Effector memory CD4-positive, alpha-beta T cell (primary cell): Measurements from ENCODE around the gene GJD3.

Experiments used
- DNase-seq, 3 donors: peaks; one replicate each; pipeline ENCODE4 v3.0.0-alpha.2; 2020
- H3K27ac ChIP-seq: 2 replicates; pipeline ENCODE4 v1.7.0; 2013; ENCODE audit warnings: mild to moderate bottlenecking, low read length, moderate library complexity; ENCODE audit not compliant: insufficient read depth, poor library complexity, severe bottlenecking
- H3K27me3 ChIP-seq: replicated peaks from 2 replicates; pipeline ENCODE4 v1.7.0; 2013; ENCODE audit warnings: mild to moderate bottlenecking, low read length; ENCODE audit not compliant: insufficient read depth, control insufficient read depth, poor library complexity, severe bottlenecking
- H3K36me3 ChIP-seq: 2 replicates; pipeline ENCODE4 v1.7.0; 2013; ENCODE audit warnings: mild to moderate bottlenecking, low read length, moderate library complexity; ENCODE audit not compliant: control insufficient read depth, insufficient read depth
- H3K4me1 ChIP-seq: 2 replicates; pipeline ENCODE4 v1.7.0; 2013; ENCODE audit warnings: low read length, mild to moderate bottlenecking; ENCODE audit not compliant: control insufficient read depth, insufficient read depth, poor library complexity, severe bottlenecking
- H3K4me3 ChIP-seq: 2 replicates; pipeline ENCODE4 v1.7.0; 2013; ENCODE audit warnings: low read length, low read depth, mild to moderate bottlenecking; ENCODE audit not compliant: insufficient read depth, poor library complexity, severe bottlenecking
- H3K9me3 ChIP-seq: 2 replicates; pipeline ENCODE4 v1.7.0; 2013; ENCODE audit warnings: mild to moderate bottlenecking, low read length, moderate library complexity; ENCODE audit not compliant: control insufficient read depth

GJD3 gene

GRCh38 chr17:40329839-40330794 is 34.4 kb downstream of the GJD3 start:
- H3K27ac ChIP-seq = peak overlapping the region; percentile 63
- H3K4me3 ChIP-seq = peak overlapping the region; percentile 32
- peaks cover 85% of the 10 kb centered on the region for H3K4me1 ChIP-seq

GRCh38 chr17:40328386-40328766 is 36.2 kb downstream of the GJD3 start:
- DNase-seq = no peak
- peaks cover 16% of the 10 kb centered on the region for H3K36me3 ChIP-seq
- H3K4me3 ChIP-seq = peak overlapping the region; percentile 14
- peaks cover 85% of the 10 kb centered on the region for H3K4me1 ChIP-seq
- no peaks in the 10 kb centered on the region for H3K27me3 ChIP-seq
- no peaks in the 10 kb centered on the region for H3K9me3 ChIP-seq
- peak overlapping the region; percentile 98 for H3K27ac ChIP-seq

More at GRCh38 chr17:40329839-40330794, 34.4 kb downstream of the GJD3 start:
- H3K36me3 ChIP-seq = peaks cover 16% of the 10 kb centered on the region
- H3K9me3 ChIP-seq = no peaks in the 10 kb centered on the region
- no peak for DNase-seq
- H3K27me3 ChIP-seq = no peaks in the 10 kb centered on the region

- DNase-seq = no peak
- Histone ChIP-seq H3K27ac (peak overlapping the region; percentile 98), H3K9me3 (no peaks in the 10 kb centered on the region), H3K4me3 (peak overlapping the region; percentile 14), H3K27me3 (no peaks in the 10 kb centered on the region), H3K4me1 (peaks cover 89% of the 10 kb centered on the region), H3K36me3 (peaks cover 16% of the 10 kb centered on the region)
Observed at GRCh38 chr17:40327735-40328385, 36.7 kb downstream of the GJD3 start.

DNA sequence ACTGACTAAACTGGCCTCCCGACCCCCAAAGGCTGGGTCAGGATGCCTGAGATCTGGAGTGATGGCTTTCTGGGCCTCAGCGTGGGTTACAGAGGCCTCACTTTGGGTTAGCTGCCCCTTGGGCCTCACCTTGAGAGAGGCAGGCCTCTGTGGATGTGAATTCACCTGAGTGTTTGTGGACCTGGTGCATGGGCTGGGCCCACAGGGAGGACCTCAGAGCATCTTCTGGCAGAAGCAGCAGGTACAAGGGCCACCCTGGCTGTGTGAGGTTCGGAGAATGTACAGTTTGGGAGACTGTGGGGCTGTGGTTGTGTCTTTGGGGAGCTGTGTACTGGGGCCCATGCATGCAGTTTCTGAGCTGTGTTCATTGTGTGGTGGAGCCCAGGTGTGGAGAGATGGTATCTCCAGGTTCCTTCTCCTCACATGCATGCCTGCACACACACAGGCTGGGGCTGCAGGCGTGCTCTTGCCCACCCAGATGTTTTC is 37.2 kb downstream of the GJD3 start:
- H3K36me3 ChIP-seq = peaks cover 14% of the 10 kb centered on the region
- H3K4me3 ChIP-seq = peak overlapping the region; percentile 52
- H3K4me1 ChIP-seq = peaks cover 89% of the 10 kb centered on the region
- no peaks in the 10 kb centered on the region for H3K27me3 ChIP-seq
- no peak for DNase-seq
- no peaks in the 10 kb centered on the region for H3K9me3 ChIP-seq
- H3K27ac ChIP-seq = peak overlapping the region; percentile 98

DNA sequence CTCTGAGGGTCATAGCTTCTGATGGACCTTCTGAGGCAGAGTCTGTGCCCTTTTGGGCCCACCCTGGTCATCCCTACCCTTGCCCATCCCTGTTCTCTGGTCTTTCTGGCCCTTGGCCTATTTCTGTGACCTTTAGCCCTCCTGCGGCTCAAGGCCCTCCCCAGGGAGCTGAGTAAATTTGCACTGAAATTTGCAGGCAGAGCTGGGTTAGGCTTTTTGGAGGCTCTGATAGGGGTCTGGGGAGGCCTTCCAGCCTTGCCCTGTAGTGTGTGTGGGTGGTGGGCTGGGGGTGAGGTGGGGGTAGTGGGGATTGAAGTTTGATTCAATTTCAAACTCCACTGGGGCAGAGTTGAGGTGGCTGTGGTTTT is 37.7 kb downstream of the GJD3 start:
- Histone ChIP-seq H3K4me1 (peaks cover 89% of the 10 kb centered on the region), H3K36me3 (peaks cover 9% of the 10 kb centered on the region), H3K9me3 (no peaks in the 10 kb centered on the region), H3K4me3 (peak overlapping the region; percentile 52), H3K27me3 (no peaks in the 10 kb centered on the region), H3K27ac (peak overlapping the region; percentile 98)
- DNase-seq = no peak

GRCh38 chr17:40326014-40326831 is 38.3 kb downstream of the GJD3 start:
- Histone ChIP-seq H3K36me3 (peaks cover 4% of the 10 kb centered on the region), H3K4me1 (peaks cover 89% of the 10 kb centered on the region), H3K27ac (peak overlapping the region; percentile 98), H3K4me3 (peak overlapping the region; percentile 52), H3K9me3 (no peaks in the 10 kb centered on the region), H3K27me3 (no peaks in the 10 kb centered on the region)
- DNase-seq = peak; percentile 62 to 67 (median 66)

GRCh38 chr17:40325156-40326013 is 39.2 kb downstream of the GJD3 start:
- H3K27me3 ChIP-seq = no peaks in the 10 kb centered on the region
- peak overlapping the region; percentile 98 for H3K27ac ChIP-seq
- H3K4me3 ChIP-seq = peak overlapping the region; percentile 52
- no peaks in the 10 kb centered on the region for H3K9me3 ChIP-seq
- peak in 1 of 3 donors; percentile 51 for DNase-seq
- H3K36me3 ChIP-seq = no peaks in the 10 kb centered on the region
- peaks cover 87% of the 10 kb centered on the region for H3K4me1 ChIP-seq

DNA sequence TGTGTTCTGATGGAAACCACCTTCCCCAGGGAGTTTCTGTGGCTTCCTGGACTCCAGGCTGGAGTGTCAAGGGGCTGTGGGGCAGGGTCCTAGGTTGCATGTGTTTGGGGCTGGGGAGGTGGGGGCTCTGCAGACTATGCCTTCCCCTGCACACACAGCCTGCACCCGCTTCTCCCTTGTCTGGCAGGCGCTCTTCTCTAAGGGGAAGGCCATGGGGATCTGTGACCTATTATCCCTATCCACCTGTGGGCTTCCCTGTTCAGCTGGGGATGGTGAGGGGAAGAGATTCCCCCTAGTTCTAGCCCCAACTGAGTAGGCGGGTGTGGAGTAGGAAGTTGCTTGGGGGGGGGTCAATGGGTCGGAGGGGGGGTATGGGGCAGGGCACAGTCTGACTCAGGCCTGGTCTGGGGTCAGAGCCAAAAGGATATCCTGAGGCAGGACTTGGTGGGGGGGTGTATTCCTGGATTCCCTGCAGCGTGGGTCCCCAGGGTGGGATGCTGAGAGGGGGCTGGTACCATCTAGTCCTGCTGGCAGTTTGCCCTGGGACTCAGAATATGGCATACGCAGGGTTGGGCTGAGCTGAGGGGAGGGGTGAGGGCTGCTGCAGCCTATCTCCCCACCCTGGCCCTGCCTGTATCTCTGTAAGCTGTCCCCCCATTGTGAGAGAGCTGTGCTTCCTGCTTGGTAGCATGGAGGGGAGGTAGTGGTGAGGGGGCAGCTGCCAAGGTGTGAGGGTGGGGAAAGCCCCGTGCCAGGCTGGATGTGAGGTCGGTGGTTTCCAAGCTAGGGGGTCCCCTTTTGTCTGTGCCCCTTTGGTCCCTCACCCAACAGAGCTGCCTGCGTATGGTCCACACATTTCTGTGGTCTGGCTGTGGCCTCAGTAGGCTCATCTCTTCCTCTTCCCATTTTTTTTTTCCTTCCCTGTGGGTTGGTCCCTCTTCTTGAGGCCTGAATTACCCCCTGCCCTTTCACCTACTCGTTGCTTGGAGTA is 40.9 kb downstream of the GJD3 start:
- peak overlapping the region; percentile 98 for H3K27ac ChIP-seq
- no peaks in the 10 kb centered on the region for H3K27me3 ChIP-seq
- peak overlapping the region; percentile 95 for H3K4me3 ChIP-seq
- peaks cover 84% of the 10 kb centered on the region for H3K4me1 ChIP-seq
- no peaks in the 10 kb centered on the region for H3K36me3 ChIP-seq
- H3K9me3 ChIP-seq = no peaks in the 10 kb centered on the region
- peak; percentile 84 to 90 (median 85) for DNase-seq
